ACC112 (cell line): ENCODE results near the gene KRT35.
A peak's percentile ranks its signal among the peaks of the same experiment; 100 is the strongest.

ENCODE experiments used
- H2AFZ ChIP-seq: fragments of 200-600 bp; sonication (generic); one replicate; pipeline ENCODE4 v1.6.0; 2017; ENCODE audit warnings: antibody characterized with exemption, low read length; ENCODE audit not compliant: unreplicated experiment
- H3K27ac ChIP-seq: fragments of 200-600 bp; sonication (generic); 2 replicates; pipeline ENCODE4 v1.5.1; 2014; ENCODE audit warnings: low read depth, mild to moderate bottlenecking, antibody characterized with exemption, low read length, moderate library complexity
- H3K27me3 ChIP-seq: fragments of 200-600 bp; sonication (generic); 2 replicates; pipeline ENCODE4 v1.6.1; 2014; ENCODE audit warnings: mild to moderate bottlenecking, antibody characterized with exemption, low read length, moderate library complexity, mixed read lengths; ENCODE audit not compliant: insufficient read depth
- H3K36me3 ChIP-seq: fragments of 200-600 bp; sonication (generic); 2 replicates; pipeline ENCODE4 v1.6.1; 2016; ENCODE audit warnings: mild to moderate bottlenecking, antibody characterized with exemption, low read length, moderate library complexity, mixed read lengths; ENCODE audit not compliant: insufficient read depth
- H3K4me1 ChIP-seq: fragments of 200-600 bp; sonication (generic); one replicate; pipeline ENCODE4 v1.6.1; 2016; ENCODE audit warnings: low read length, mixed read lengths; ENCODE audit not compliant: insufficient read depth, unreplicated experiment, control insufficient read depth
- H3K4me3 ChIP-seq: fragments of 200-600 bp; sonication (generic); 2 replicates; pipeline ENCODE4 v1.5.1; 2014; ENCODE audit warnings: mild to moderate bottlenecking, low read depth, low read length
- H3K79me2 ChIP-seq: fragments of 200-600 bp; sonication (generic); one replicate; pipeline ENCODE4 v1.6.0; 2016; ENCODE audit warnings: low read length; ENCODE audit not compliant: control insufficient read depth, unreplicated experiment, insufficient read depth

Gene KRT35

GRCh38 chr17:41481036-41481435 is at the start of gene KRT35:
Gene KRT35 (minus strand): TSS chr17:41481151. CDS start chr17:41481097, 54 bp downstream.
- Histone ChIP-seq H3K36me3 (no peaks in the 10 kb centered on the region), H3K27me3 (no peaks in the 10 kb centered on the region), H3K27ac (no peak within 1 kb of the TSS), H3K4me3 (no peak within 1 kb of the TSS), H3K79me2 (no peaks in the 10 kb centered on the region), H3K4me1 (no peaks in the 10 kb centered on the region), H2AFZ (no peak within 1 kb of the TSS)

DNA sequence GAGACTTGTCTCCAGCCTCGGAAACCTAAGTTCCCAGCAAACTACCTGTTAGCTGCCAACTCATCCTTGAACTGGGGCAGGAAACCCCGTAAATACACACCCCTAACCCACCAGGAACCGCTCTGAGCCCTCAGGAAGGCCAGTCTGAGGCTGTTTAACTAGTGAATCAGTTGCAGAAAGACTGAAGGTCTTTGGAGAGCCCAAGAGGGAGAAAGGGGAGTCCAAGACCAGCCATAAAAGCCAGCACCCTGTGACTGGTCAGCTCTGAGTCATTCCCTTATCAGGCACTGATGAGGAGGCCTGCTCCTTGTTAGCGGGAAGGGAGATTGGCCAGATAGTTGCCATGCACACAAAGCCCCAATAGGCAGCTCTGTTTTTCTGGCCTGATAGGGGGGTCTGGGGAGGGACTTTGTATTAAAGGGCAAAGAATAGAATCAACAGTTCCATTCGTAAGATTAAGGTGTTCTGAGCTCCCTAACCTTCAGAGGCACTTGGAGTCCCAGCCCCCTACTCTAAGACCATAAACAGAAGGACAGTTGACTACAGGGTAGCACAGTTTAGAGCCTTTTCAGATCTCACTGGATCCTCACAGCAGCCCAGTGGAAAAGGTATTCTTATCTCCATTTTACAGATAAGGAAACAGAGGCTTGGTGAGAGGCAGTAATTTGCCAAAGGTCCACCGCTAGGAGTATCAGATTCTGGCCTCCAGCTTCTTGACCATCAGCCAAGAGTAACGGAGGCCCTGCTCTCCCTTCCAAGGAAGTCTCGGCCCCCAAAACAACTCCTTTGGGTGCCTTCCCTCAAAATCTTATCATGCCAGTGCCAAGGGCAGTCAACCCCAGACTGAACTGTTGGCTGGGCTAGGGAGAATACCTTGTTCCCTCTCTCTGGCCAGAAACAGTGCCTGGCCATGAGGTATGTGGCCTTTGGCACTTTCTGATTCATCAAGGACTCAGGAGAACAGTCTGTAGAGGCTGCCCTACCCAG is 49.4 kb upstream of the KRT35 start:
- Histone ChIP-seq H3K79me2 (no peaks in the 10 kb centered on the region), H3K4me3 (peak overlapping the region; percentile 30; the same call in 1 of the 2 replicates), H2AFZ (peak overlapping the region; percentile 21), H3K27me3 (peaks cover 11% of the 10 kb centered on the region), H3K36me3 (no peaks in the 10 kb centered on the region), H3K4me1 (peaks cover 19% of the 10 kb centered on the region), H3K27ac (peak overlapping the region; percentile 70)

GRCh38 chr17:41529491-41529915 is 48.6 kb upstream of the KRT35 start:
- Histone ChIP-seq H3K4me1 (peaks cover 19% of the 10 kb centered on the region), H3K27me3 (peaks cover 11% of the 10 kb centered on the region), H3K27ac (peak overlapping the region; percentile 70), H3K36me3 (no peaks in the 10 kb centered on the region), H3K4me3 (no peak overlapping the region; the same call in 1 of the 2 replicates), H3K79me2 (no peaks in the 10 kb centered on the region), H2AFZ (no peak overlapping the region)

- Histone ChIP-seq H3K27me3 (peaks cover 11% of the 10 kb centered on the region), H3K4me3 (no peak overlapping the region), H2AFZ (no peak overlapping the region), H3K27ac (no peak overlapping the region), H3K79me2 (no peaks in the 10 kb centered on the region), H3K4me1 (peaks cover 19% of the 10 kb centered on the region), H3K36me3 (no peaks in the 10 kb centered on the region)
Measured at GRCh38 chr17:41528959-41529353, 48.0 kb upstream of the KRT35 start.

GRCh38 chr17:41527063-41528023 is 46.4 kb upstream of the KRT35 start:
- no peaks in the 10 kb centered on the region for H3K79me2 ChIP-seq
- H3K36me3 ChIP-seq: no peaks in the 10 kb centered on the region
- H3K27ac ChIP-seq: no peak overlapping the region
- H3K4me1 ChIP-seq: peaks cover 22% of the 10 kb centered on the region
- H3K4me3 ChIP-seq: no peak overlapping the region
- peaks cover 11% of the 10 kb centered on the region for H3K27me3 ChIP-seq
- no peak overlapping the region for H2AFZ ChIP-seq

DNA sequence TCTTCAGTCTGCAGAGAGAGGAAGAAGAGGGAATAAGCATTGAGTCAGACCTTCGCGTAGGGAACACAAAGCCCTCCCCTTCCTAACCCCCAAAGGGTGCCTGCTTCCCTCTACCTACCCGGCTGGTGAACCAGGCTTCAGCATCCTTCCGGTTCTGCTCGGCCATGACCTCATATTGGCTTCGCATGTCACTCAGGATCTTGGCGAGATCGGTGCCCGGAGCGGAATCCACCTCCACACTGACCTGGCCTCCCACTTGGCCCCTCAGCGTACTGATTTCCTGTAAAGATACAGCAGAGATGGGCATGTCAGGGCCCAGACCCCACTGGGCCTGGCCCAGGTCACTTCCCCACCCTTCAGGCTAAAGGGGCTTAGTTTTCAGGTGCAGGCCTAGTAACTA is 43.3 kb upstream of the KRT35 start:
- no peaks in the 10 kb centered on the region for H3K79me2 ChIP-seq
- no peaks in the 10 kb centered on the region for H3K36me3 ChIP-seq
- peaks cover 19% of the 10 kb centered on the region for H3K4me1 ChIP-seq
- H3K4me3 ChIP-seq: no peak overlapping the region
- H2AFZ ChIP-seq: no peak overlapping the region
- H3K27ac ChIP-seq: no peak overlapping the region
- peaks cover 11% of the 10 kb centered on the region for H3K27me3 ChIP-seq

GRCh38 chr17:41523787-41524186 is 42.8 kb upstream of the KRT35 start:
- Histone ChIP-seq H2AFZ (no peak overlapping the region), H3K27ac (no peak overlapping the region), H3K4me1 (peaks cover 19% of the 10 kb centered on the region)

GRCh38 chr17:41523225-41523593 is 42.3 kb upstream of the KRT35 start:
- Histone ChIP-seq H3K27me3 (peaks cover 11% of the 10 kb centered on the region), H3K4me1 (peaks cover 19% of the 10 kb centered on the region), H3K27ac (no peak overlapping the region), H3K79me2 (no peaks in the 10 kb centered on the region), H3K4me3 (no peak overlapping the region), H2AFZ (no peak overlapping the region), H3K36me3 (no peaks in the 10 kb centered on the region)

More at GRCh38 chr17:41523787-41524186, 42.8 kb upstream of the KRT35 start:
- H3K4me3 ChIP-seq: no peak overlapping the region
- no peaks in the 10 kb centered on the region for H3K79me2 ChIP-seq
- no peaks in the 10 kb centered on the region for H3K36me3 ChIP-seq
- peaks cover 11% of the 10 kb centered on the region for H3K27me3 ChIP-seq

DNA sequence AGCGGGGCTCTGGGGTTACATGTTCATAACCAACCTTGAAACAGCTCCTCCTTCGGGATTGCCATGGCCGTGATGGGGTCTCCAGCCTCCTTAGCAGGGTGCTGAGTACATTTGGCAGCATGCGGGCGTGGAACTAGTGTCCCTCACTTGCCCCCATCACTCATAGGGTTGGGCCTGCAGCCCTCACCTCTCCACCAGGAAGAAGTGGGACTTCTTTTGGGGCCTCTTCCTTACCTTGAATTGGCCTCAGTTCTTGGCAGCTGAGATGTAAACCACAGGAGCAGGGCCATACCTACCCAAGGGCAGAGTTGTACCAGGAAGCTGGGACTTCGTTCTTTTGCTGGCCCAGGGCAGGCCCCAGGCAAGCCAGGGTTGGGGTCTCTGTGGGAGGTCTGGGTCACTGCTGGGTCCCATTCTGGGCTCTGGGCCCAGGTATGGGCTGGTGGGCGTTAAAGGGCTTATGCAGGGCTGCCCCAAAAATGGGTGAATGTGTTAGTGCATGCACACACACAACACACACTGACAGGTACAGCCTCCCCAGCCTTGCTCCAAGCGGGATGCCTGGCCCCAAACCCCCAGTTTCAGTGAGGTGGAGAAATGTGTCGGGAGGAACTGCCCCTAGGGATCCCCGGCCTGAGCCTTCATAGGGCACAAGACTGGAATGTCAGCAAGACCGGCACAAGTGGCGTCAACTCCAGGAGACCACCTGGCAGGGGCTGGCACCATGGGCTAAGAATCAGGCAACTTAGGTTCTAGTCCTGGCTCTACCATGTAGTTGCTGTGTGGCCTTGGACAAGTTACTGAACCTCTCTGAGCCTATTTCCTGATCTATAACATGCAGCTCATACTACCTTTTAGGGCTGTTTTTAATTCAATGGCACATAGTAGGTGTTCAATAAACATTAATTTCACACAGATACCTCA is 41.6 kb upstream of the KRT35 start:
- peak overlapping the region; percentile 50 for H2AFZ ChIP-seq
- no peaks in the 10 kb centered on the region for H3K79me2 ChIP-seq
- peaks cover 5% of the 10 kb centered on the region for H3K27me3 ChIP-seq
- H3K36me3 ChIP-seq: no peaks in the 10 kb centered on the region
- no peak overlapping the region for H3K4me3 ChIP-seq
- H3K27ac ChIP-seq: 0 out of 2 replicates have a peak overlapping the region, but pooled peaks have one; percentile 47
- H3K4me1 ChIP-seq: peaks cover 19% of the 10 kb centered on the region
